DOHH2 (cell line): ENCODE results near the gene STMND1.

Experiments
- CTCF ChIP-seq: fragments of 200-600 bp; sonication (generic); IDR thresholded peaks from one replicate; pipeline ENCODE4 v1.5.1; 2014; ENCODE audit warnings: antibody characterized with exemption, mild to moderate bottlenecking, low read depth, low read length; ENCODE audit not compliant: poor library complexity, severe bottlenecking
- EZH2phosphoT487 ChIP-seq: fragments of 200-600 bp; sonication (generic); IDR thresholded peaks from 2 replicates; pipeline ENCODE4 v1.6.1; 2017; ENCODE audit warnings: borderline replicate concordance, mild to moderate bottlenecking, antibody characterized with exemption, low read length, moderate library complexity, mixed read lengths

GRCh38 chr6:17100806-17101205 is 1.0 kb upstream of the STMND1 start:
- no peak for TF ChIP-seq EZH2phosphoT487
- no peak for TF ChIP-seq CTCF
